Neural crest cell (in vitro differentiated cells): Measurements from ENCODE around the gene ZNF521. TPM values are rescaled to one million over a fixed set of nuclear protein-coding genes. Genes with fewer than 3 reads are reported as not detected.

Experiments used
- DNase-seq: peaks from one replicate; pipeline ENCODE4 v3.0.0; 2021; ENCODE audit warnings: low read depth, mixed read lengths, low spot score
- H3K27ac Mint-ChIP-seq: one replicate; pipeline ENCODE4 v1.8.0; 2021; ENCODE audit warnings: mild to moderate bottlenecking, mixed read lengths; ENCODE audit not compliant: unreplicated experiment
- H3K27me3 Mint-ChIP-seq: 2 replicates; pipeline ENCODE4 v1.8.0; 2021; ENCODE audit warnings: low read depth, mild to moderate bottlenecking, mixed read lengths
- H3K36me3 Mint-ChIP-seq: 2 replicates; pipeline ENCODE4 v1.8.0; 2021; ENCODE audit warnings: low read depth, mild to moderate bottlenecking, mixed read lengths
- H3K4me1 Mint-ChIP-seq: 2 replicates; pipeline ENCODE4 v1.8.0; 2021; ENCODE audit warnings: mixed read lengths
- H3K4me3 Mint-ChIP-seq: one replicate; pipeline ENCODE4 v1.8.0; 2021; ENCODE audit warnings: mild to moderate bottlenecking, mixed read lengths
- H3K9me3 Mint-ChIP-seq: 2 replicates; pipeline ENCODE4 v1.8.0; 2021; ENCODE audit warnings: mixed read lengths
- total RNA-seq: library from RNA; stranded (reverse); gene quantifications from 2 replicates; pipeline ENCODE4 v1.2.1, GENCODE V29; 2021
- TF ChIP-seq, protein P1 (sequence below): fragments of 200-600 bp; sonication (generic); conservative IDR thresholded peaks from 2 replicates; pipeline ENCODE4 v1.5.0; 2021; ENCODE audit warnings: antibody characterized with exemption, mild to moderate bottlenecking

ZNF521 gene
- total RNA-seq, 1 donor from 2014 or later, result 86.1 TPM

- Mint-ChIP-seq H3K4me1 (peaks cover 42% of the 10 kb centered on the region), H3K27me3 (no peaks in the 10 kb centered on the region), H3K9me3 (no peaks in the 10 kb centered on the region), H3K27ac (no peak overlapping the region), H3K36me3 (peaks cover 3% of the 10 kb centered on the region), H3K4me3 (no peak overlapping the region)
- TF ChIP-seq, protein P1, sequence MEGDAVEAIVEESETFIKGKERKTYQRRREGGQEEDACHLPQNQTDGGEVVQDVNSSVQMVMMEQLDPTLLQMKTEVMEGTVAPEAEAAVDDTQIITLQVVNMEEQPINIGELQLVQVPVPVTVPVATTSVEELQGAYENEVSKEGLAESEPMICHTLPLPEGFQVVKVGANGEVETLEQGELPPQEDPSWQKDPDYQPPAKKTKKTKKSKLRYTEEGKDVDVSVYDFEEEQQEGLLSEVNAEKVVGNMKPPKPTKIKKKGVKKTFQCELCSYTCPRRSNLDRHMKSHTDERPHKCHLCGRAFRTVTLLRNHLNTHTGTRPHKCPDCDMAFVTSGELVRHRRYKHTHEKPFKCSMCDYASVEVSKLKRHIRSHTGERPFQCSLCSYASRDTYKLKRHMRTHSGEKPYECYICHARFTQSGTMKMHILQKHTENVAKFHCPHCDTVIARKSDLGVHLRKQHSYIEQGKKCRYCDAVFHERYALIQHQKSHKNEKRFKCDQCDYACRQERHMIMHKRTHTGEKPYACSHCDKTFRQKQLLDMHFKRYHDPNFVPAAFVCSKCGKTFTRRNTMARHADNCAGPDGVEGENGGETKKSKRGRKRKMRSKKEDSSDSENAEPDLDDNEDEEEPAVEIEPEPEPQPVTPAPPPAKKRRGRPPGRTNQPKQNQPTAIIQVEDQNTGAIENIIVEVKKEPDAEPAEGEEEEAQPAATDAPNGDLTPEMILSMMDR, result no peak
- no peak for DNase-seq
Observed at GRCh38 chr18:25141886-25142285, 210.1 kb downstream of the ZNF521 start.

DNA sequence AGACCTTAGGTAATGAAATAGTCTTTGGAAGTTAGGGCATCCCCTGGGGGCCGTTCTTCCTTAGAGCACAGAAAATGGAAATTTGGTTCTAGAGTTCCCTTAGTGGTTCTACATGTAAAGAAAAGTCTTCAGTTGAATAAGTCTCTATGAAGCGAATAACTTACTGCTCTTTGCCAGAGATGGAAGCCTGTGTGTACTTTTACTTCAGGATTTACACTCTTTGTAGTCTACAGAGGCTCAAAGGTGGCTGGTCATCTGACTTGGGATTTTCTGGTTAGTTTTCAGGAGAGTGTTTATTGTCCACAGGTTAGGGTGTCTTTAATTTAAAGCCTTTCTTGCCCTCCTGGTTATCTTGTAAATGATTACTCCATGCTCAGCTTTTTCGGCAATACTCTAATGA is 210.6 kb downstream of the ZNF521 start:
- TF ChIP-seq, protein P1, result no peak
- Mint-ChIP-seq H3K36me3 (peaks cover 5% of the 10 kb centered on the region), H3K4me1 (peaks cover 47% of the 10 kb centered on the region), H3K4me3 (peak overlapping the region; percentile 21), H3K27me3 (no peaks in the 10 kb centered on the region), H3K27ac (no peak overlapping the region), H3K9me3 (no peaks in the 10 kb centered on the region)
- DNase-seq, result no peak

DNA sequence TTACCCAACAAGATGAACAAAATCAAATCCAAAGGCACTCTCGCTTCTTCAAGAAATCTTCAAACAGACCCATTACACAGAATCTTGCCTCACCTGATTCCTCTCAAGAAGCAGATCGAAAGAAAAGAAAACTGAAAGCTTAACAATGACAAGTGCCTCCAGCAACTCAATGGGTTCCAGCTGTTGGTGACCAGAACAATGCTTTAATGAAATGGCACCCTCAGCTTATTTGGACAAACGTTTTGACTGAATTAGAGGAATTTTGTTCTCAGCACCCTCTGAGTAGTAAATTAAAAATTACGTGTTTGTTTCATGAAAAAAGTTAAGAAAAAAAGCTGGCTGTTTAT is 211.0 kb downstream of the ZNF521 start:
- no peak for DNase-seq
- H3K27me3 Mint-ChIP-seq, result no peaks in the 10 kb centered on the region
- no peak overlapping the region for H3K27ac Mint-ChIP-seq
- H3K4me3 Mint-ChIP-seq, result peak overlapping the region; percentile 21
- TF ChIP-seq, protein P1, result no peak
- peaks cover 6% of the 10 kb centered on the region for H3K36me3 Mint-ChIP-seq
- H3K4me1 Mint-ChIP-seq, result peaks cover 50% of the 10 kb centered on the region
- no peaks in the 10 kb centered on the region for H3K9me3 Mint-ChIP-seq

- peaks cover 6% of the 10 kb centered on the region for H3K36me3 Mint-ChIP-seq
- peaks cover 49% of the 10 kb centered on the region for H3K4me1 Mint-ChIP-seq
- H3K27ac Mint-ChIP-seq, result no peak overlapping the region
- H3K27me3 Mint-ChIP-seq, result no peaks in the 10 kb centered on the region
- TF ChIP-seq, protein P1, result no peak
- DNase-seq, result no peak
- no peak overlapping the region for H3K4me3 Mint-ChIP-seq
- H3K9me3 Mint-ChIP-seq, result no peaks in the 10 kb centered on the region
Observed at GRCh38 chr18:25140124-25140961, 211.6 kb downstream of the ZNF521 start.

GRCh38 chr18:25137197-25137472 is 214.8 kb downstream of the ZNF521 start:
- H3K36me3 Mint-ChIP-seq, result peaks cover 6% of the 10 kb centered on the region

More at GRCh38 chr18:25137197-25137472, 214.8 kb downstream of the ZNF521 start:
- Mint-ChIP-seq H3K4me1 (peaks cover 42% of the 10 kb centered on the region), H3K9me3 (no peaks in the 10 kb centered on the region), H3K4me3 (no peak overlapping the region), H3K27me3 (no peaks in the 10 kb centered on the region), H3K27ac (no peak overlapping the region)
- DNase-seq, result no peak
- TF ChIP-seq, protein P1, result no peak
